GM19099 (cell line): ENCODE results near the gene LRRC2.

ENCODE experiments used
- POLR2A ChIP-seq: IDR thresholded peaks from 3 replicates; pipeline ENCODE4 v1.6.1; 2011; ENCODE audit warnings: low read depth; ENCODE audit not compliant: insufficient read length; ENCODE audit errors: extremely low read depth

Gene LRRC2

DNA sequence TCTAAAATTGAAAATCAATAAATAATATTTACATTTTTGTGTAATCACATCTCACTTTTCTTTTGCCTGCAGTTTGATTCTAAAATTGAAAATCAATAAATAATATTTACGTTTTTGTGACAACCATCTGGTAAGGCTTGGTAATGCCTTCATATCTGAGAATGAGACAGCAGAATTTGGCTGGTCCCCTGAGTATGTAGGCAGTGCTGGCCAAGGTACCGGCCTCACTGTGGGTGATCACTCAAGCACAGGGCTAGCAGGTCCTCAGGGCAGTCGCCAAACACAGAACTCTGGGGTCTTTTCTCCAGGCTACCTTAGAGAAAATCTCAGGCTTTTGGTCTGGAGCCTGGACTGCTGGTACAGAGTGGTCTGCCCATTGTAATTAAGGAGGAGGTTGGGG lies 42.1 kb downstream of the LRRC2 start:
- TF ChIP-seq POLR2A = no peak

DNA sequence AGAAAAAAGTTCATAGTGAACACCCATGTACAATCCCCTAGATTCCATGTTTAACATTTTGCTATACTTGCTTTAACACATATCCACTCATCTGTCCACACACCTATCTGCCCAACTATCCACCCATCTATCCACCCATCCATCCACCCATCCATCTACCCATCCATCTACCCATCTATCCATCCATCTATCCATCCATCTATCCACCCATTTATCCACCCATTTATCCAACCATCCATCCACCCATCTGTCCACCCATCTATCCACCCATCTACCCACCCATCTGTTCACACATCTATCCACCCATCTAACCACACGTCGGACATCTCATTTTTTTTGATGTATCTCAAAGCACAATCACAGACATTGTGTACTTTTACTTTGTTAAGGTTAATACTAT lies 42.5 kb downstream of the LRRC2 start:
- no peak for TF ChIP-seq POLR2A

DNA sequence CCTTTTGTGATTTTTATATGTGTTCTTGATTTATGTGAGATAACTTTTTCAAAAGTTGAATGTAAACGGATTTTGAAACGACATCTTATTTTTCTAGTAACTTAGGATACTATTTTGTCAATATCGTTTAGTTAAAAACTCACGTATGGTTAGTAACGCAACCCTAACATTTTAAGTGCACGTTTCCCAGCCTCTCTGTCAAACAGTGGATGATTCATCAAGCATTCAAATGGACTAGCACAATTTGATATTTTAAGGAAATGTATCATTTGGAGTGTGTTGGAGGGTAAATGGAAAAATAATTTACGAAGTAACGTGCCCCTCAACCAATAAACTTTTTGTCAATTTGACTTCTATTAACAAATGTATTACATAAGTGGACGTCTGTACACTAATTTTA lies 45.0 kb downstream of the LRRC2 start:
- no peak for TF ChIP-seq POLR2A

DNA sequence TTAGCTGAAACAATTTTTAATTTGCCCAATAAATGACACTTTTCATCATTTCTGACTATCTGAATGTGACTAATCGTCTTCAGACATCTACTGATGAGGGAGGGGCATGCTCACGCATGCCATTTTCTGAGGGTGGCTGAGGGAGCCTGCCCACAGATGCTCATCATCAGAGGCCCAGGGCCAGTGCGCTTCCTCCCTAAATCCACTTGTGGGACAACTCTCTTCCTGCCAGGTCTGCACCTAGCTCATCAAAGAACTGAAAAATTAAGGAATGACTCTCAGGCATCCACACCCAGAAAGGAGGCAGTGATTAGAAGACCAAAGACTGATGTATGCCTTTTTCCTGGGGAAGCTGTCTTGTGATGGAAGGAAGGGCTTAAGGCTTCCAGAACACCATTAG lies 45.6 kb downstream of the LRRC2 start:
- TF ChIP-seq POLR2A = no peak

DNA sequence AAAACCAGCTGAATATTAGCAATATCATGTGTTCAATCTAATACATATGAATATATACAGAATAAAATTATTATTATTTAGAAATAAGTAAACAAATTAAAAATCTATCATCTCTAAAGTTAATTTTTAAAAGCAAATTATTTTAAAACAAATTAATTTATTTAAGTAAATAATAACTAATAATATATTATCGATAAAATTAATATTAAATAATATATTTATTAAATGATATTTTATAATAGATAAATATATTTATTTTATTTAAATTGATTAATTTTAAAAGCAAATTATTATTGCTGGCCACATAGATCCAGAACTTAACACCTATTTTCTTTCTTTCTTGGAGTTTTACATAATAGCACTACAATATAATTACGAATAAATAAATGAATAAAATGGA lies 46.1 kb downstream of the LRRC2 start:
- TF ChIP-seq POLR2A = no peak

DNA sequence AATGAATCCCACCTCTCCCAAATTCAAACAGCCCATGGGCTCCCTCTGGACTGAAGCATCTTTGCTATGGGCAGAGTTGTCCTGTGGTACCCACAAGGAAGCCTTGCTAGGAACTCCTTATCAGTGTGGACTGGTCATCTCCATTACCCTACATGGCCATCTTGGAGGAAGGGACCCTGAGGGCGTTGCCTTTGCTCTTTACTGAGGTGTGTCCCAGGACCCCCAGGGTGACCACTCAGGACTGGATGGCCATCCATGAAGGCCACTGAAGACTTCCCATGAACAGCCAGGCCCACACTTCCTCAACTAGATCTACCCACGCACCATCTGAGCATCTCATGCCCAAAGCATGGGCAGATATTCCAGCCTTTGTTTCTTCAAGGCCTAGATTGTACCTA lies 48.3 kb downstream of the LRRC2 start:
- TF ChIP-seq POLR2A = no peak

DNA sequence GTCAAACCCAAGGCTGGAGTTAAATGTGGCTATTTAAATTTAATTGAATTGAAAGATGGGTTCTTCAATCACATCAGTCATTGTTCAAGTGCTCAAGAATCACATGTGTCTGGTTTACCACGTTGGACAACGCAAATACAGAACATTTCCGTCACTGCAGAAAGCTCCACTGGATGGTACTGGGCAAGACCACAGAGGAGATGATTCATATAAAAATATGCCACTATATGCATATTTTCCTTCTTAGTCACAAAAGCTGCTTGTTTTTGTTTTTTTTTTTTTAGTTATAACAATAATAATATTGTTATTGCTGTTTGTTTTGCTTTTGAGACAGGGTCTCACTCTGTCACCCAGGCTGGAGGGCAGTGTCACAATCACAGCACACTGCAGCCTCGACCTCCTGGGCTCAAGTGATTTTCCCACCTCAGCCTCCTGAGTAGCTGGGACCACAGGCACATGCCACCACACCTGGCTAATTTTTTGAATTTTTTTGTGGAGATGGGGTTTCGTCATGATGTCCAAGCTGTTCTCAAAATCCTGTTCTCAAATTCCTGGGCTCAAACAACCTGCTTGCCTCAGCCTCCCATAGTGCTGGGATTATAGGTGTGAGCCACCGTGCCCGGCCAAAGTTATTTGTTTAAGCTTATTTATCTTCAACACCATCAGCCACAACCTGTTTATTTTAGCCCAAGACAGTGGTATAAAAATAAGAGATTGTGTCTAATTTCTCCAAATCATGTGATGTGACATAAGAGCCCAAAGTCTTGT lies 48.9 kb downstream of the LRRC2 start:
- TF ChIP-seq POLR2A = no peak

DNA sequence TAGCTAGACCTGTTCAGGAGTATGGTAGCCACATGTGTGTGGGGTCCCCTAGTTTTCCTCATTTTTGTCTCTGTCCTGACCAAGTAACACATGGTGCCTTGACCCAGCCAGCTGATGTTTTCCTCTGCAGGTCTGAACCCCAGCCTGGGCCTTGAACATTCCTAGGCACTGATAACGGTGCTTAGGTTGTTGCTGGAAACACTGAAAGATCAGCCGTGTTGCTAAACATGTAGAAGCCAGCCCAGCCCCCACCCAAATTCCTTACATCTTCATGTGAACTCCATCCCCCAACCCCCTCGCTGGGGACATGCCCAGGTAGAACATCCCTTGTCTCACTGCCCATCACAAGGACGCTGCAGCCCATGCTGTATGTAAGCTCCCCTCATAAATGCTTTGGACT lies 49.6 kb downstream of the LRRC2 start:
- no peak for TF ChIP-seq POLR2A

DNA sequence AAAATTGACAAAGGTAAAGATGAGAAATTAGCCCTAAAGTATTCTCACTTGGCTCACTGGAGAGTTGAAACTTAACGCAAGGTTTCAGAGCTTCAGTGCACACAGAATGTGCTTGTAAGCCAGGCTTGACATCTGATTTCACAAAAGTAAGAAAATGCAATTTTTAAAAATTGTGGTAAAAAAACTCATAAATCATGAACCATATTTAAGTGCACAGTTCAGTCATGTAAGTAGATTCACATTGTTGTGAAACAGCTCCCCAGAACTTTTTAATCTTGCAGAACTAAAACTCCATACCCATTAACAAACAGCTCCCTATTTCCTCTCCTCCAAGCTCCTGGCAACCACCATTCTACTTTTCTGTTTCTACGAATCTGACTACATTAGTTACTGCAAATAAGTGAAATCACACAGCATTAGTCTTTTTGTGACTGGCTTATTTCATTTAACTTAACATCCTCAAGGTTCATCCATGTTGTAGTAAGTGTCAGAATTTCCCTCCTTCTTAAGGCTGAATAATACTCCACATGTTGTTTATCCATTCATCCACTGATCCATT lies 53.8 kb downstream of the LRRC2 start:
- TF ChIP-seq POLR2A = no peak

DNA sequence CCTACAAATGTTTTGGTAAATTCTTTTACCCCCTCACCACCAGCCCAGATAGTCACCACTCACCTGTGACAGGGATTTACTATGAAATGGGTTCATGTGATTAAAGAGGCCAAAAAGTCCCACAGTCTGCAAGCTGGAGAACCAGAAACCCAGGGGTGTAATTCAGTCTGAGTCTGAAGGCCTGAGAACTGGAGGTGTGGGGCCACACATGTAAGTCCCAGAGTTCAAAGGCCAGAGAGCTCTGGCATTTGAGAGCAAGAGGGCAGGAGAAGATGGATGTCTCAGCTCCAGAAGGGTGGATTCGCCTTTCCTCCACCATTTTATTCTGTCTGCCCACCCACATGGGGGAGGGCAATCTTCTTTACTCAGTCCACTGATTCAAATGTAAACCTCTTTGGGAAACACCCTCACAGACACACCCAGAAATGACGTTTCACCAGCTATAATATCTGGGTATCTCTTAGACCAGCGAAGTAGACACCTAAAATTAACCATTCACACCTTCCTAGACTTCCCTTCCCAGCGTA lies 56.4 kb downstream of the LRRC2 start:
- TF ChIP-seq POLR2A = no peak

DNA sequence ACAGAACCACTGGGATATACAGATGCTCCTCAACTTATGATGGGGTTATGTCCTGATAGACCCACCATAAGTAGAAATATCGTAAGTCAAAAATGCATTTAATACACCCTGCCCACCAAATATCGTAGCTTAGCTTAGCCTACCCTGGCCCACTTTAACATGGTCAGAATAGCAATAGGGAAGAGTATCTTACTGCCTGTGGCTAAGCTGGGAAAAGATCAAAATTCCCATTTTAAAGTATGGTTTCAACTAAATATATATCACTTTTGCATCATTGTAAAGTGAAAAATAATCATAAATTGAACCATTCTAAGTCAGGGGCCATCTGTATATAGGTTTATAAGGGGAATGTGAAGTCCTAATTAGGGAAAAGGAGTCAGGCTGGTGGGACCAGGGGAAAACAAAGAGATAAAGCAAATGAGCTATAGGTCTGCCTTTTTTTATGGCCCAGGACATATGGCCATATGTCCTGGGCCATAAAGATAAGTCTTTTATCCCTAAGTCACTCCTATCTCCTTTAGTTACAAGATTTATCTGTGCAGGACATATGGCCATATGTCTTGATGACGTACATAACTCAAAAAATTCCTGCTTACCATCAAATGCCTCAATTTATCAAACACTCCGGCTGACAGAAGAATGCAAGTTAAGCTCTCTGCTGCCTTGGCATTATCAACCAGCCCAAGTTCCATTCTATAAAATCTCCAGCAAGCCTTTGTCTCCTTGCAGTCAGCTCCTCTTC lies 57.1 kb downstream of the LRRC2 start:
- no peak for TF ChIP-seq POLR2A

DNA sequence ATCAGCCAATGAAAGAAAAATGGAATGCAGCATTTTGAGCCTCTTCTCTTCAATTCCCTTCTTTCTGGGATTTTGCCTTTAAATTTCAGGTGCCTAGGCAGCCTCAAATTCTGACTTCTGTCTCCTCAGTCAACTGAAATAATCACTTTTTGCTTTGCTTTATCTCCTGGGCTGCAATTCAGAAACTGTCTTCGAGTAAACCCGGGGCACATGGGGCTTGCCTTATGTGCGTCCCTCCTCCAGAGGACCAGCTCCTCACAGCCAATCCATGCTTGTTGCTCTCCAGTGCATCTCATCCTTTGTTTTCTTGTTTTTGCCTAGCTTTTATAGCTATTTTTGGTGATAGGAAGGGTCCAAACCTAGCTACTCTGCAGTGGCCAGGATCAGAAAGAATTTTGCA lies 59.6 kb downstream of the LRRC2 start:
- no peak for TF ChIP-seq POLR2A

DNA sequence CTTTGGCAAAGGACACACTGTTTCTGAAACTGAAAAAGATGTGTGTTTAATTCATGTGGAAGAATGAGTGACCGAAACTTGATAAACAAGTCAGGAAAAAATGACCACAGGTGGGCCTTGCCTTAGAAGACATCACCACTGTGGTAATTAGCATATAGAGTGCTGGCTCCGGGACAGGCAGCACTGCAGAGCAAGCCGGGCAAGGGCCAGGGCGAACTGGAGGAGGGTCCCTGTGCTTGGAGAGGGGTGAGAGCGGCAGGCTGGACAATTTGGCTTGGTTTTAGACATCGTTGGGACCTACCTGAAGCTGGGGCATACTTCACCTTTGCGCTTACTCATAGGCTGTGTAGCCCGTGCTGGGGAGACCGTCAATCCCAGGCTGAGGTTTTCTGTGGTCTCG lies 60.1 kb downstream of the LRRC2 start:
- TF ChIP-seq POLR2A = no peak

DNA sequence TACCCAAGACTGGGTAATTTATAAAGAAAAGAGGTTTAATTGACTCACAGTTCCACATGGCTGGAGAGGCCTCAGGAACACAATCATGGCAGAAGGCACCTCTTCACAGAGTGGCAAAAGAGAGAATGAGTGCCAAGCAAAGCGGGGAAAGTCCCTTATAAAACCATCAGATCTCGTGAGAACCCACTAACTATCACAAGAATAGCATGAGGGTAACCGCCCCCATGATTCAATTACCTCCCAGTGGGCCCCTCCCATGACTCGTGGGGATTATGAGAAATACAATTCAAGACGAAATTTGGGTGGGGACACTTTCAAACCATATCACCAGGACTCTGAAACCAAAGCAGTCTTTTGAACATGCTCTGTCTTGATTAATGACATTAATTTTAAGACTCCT lies 61.3 kb downstream of the LRRC2 start:
- TF ChIP-seq POLR2A = no peak

DNA sequence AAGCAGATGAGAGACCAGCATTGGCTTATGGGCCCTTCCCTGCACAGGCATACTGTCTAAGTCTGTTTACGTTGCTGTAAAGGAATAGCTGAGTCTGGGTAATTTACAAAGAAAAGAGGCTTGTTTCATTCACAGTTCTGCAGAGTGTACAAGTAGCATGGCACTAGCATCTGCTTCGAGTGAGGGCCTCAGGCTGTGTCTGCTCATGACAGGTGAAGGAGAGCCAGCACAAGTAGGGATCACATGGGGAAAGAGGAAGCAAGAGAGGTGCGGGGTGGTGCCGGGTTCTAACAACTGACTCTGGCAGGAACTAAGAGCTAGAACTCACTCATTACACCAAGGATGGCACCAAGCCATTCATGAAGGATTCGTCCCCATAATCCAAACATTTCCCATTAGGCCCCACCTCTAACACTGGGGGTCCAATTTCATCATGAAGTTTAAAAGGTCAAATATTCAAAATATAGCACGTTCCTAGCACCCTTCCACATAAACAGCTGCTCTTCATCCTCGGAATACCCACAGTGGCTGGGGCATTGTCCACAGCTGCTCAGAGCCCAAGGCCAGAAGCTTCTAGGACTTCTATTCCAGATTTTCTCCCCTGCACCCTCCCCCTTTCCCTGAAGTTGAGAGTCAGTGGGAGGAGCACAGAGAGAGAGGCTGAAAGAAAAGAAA lies 62.8 kb downstream of the LRRC2 start:
- TF ChIP-seq POLR2A = no peak
